Activated CD4-positive, alpha-beta T cell treated with anti-CD3 and anti-CD28 coated beads, Interleukin-10, Interleukin-2, amounts not matched to agents 100 ng/mL and 50 ng/mL, durations not matched to agents 16 hours and 8 hours (primary cell): ENCODE results near the gene AMHR2.

Source experiments
- DNase-seq: peaks from one replicate; pipeline ENCODE4 v3.0.0-alpha.2; 2020

Gene AMHR2

DNA sequence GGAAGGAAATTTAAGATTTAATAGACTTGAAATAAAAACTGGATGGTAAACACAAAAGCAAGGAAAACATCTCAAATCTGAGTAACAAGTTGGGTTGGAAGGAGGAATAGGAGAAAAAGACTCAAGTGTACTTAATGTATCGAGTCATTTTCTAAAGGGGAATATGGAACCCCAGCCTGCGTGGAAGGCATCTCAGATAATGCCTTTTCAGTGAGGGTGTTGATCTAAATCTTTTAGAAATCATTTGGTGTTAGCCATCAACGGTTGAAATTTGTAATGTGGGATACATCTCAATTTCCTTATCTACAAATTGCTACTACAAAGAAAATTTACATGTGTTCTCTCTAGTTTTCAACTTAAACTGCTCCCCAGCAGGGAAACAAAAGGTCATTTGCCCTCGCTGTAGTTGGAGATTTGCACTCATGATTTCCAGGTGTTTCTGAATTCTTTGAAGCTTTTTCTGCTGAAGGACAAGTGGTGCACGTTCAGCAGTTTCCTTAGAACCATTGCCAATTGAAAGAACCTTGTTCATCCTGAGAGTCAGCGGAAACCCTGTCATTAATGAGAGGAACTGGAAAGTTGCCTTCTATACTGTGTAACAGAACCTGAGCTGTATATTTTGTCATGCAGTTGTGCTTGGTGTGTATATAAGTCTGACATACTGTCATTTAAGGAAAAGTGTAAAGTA is 30.4 kb downstream of the AMHR2 start:
- DNase-seq: no peak

- no peak for DNase-seq
Measured at GRCh38 chr12:53454707-53455106, 31.1 kb downstream of the AMHR2 start.

DNA sequence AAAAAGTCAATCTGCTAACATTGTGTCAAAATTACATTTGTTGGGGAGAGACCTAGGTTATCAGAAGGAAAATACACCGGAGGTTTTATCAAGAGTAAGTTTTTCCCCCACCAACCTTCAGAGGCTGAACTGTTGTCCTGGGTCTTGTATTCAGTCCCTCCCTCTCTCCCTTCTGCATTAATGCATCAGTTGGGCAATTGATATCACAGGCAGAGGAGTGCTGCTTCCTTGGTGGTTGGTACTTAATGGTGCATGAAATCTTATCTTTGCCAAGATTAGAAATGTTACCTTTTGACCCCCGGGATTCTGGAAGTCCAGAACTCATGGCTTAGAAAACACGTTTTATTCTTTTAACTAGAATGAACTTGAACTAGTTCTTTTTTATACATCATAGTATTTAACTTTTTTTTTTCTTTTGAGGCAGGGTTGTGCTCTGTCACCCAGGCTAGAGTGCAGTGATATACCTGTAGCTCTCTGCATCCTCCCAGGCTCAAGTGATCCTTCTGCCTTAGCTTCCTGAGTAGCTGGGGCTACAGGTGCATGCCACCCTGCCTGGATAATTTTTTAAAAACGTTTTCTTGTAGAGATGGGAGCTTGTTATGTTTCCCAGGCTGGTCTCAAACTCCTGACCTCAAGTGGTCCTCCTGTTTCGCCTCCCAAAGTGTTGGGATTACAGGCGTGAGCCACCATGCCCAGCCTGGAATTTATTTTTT is 33.2 kb downstream of the AMHR2 start:
- DNase-seq: no peak

DNA sequence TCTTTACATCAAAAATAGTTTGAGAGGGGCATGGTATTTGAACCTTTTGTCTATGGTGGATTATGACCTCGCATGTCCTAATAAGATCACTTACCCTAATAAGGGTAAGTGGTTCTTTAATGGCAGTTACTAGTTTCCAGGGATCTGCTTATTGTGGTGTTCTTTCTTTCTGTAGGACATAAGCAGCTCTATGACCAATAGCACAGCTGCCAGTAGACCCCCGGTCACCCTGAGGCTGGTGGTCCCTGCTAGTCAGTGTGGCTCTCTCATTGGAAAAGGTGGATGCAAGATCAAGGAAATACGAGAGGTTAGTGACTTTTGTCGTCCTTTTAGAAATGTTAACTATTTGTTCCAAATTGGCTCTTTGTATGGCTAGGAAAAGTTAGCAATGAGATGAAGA is 35.4 kb downstream of the AMHR2 start:
- DNase-seq: no peak

DNA sequence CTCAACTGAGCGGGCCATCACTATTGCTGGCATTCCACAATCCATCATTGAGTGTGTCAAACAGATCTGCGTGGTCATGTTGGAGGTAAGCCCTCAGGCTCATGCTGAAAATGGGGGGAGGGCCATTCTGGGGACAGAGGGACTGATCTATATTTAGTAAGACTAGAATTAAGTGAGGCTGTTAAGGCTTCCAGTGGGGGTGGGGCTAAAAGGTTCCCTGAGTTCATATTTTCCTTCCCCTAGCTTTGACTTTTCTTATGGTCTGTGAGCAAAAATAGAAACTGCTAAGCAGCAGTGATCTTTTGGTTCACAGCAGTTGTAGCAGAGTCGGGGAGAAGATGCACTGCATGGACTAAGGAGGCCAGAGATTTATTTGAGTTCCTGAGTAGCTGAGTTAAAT is 37.4 kb downstream of the AMHR2 start:
- DNase-seq: no peak

DNA sequence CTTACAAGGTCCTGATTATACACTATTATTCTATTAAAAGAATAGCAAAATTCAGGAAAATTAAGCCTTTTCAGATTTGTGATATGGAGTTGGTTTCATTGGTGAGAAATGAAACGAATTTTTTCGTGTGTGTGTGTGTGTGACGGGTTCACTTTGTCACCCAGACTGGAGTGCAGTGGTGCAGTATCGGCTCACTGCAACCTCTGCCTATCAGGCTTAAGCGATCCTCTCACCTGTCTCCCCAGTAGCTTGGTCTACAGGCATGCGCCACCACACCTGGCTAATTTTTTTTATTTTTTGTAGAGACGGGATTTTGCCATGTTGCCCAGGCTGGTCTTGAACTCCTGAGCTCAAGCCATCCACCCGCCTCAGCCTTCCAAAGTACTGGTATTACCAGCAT is 37.9 kb downstream of the AMHR2 start:
- DNase-seq: no peak

- no peak for DNase-seq
Measured at GRCh38 chr12:53462935-53463334, 39.3 kb downstream of the AMHR2 start.

- DNase-seq: no peak
Measured at GRCh38 chr12:53463802-53464560, 40.3 kb downstream of the AMHR2 start.

- DNase-seq: no peak
Measured at GRCh38 chr12:53464685-53465418, 41.2 kb downstream of the AMHR2 start.

DNA sequence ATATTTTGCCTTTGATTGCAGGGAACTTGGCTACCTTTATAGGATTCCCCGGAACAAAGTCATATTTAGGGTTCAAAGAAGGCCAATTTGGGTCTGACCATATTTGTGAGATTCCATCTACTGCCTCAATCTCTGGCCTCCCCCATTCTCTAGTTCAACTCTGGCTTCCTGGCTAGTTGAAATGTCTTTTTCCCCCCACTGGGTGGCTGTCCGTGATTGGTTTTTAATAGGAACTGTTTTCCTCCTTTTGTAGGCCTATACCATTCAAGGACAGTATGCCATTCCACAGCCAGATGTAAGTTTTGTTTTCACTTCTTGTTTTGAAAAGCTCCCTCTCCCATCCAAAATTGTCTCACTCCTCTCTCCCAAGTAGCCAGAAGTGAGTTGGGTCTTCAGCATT is 42.0 kb downstream of the AMHR2 start:
- DNase-seq: no peak

GRCh38 chr12:53466640-53467039 is 43.0 kb downstream of the AMHR2 start:
- no peak for DNase-seq

DNA sequence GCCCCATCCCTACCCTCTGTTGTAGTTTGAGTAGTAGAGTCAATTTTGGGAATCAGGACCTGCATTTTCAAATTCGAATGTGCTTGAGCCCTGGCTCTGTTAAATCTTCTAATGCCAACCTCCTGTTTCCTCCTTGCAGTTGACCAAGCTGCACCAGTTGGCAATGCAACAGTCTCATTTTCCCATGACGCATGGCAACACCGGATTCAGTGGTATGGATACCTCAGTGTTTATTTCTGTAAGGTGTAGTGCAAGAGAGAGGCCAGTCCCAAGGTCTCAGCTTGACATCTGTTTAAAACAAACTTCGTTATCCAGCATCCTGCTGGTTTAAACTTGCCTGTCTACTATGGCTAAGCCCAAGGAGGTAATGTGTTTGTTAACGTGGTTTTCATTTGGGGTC is 43.4 kb downstream of the AMHR2 start:
- no peak for DNase-seq

DNA sequence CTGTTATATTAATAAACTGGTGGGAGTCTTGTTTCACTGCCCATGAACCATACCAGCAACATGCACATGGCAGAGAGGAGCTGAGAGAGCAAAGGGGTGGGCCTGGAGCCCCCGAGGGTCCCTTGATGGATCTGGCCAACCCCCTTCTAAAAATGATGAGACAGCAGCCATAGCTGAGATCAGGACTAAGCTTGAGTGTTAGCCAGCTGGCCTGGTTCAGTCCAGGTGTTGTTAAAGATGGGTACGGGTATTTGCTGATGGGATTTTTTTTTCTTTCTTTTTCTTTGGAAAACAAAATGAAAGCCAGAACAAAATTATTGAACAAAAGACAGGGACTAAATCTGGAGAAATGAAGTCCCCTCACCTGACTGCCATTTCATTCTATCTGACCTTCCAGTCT is 44.2 kb downstream of the AMHR2 start:
- no peak for DNase-seq

DNA sequence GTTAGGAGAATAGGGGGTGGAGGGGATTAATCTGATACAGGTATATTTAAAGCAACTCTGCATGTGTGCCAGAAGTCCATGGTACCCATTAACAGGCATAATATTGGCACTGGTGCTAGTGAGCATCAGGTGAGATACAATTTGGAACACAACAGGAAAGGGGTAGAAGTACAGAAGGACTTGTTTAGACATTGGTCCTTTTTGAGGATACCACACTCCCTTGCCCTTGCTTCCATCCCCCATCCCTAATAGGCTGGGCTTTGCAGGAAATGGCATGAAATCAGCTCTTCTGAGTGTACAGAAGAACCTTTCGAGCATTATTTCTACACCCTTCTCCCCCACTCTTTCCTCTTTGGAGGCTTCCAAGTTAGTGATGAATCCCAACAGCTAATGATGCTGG is 44.6 kb downstream of the AMHR2 start:
- no peak for DNase-seq

DNA sequence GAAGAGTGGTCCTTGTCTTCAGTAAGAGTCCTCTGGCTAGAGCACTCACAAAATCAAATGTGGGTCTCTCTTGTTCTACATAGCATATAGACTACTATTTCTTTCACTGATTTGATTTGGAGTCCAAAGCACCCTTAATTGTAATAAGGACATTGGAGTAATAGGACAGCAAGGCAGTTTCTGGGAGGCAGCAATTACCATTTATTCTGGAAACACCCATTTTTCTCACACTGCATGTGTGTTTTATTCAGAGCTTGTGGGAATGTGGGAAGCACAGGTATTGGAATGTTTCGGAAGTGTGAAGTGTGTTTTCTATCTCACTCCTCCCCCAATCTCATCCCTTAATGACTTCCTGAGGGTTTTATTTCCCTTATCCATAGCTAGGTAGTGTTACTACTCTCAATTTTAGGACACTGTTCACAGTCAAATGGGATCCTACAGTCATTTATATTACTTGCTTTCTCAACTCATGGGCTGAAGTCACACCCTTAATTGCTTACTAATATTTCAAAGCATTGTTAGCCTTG is 48.5 kb downstream of the AMHR2 start:
- no peak for DNase-seq

- DNase-seq: no peak
Measured at GRCh38 chr12:53474077-53474476, 50.4 kb downstream of the AMHR2 start.

DNA sequence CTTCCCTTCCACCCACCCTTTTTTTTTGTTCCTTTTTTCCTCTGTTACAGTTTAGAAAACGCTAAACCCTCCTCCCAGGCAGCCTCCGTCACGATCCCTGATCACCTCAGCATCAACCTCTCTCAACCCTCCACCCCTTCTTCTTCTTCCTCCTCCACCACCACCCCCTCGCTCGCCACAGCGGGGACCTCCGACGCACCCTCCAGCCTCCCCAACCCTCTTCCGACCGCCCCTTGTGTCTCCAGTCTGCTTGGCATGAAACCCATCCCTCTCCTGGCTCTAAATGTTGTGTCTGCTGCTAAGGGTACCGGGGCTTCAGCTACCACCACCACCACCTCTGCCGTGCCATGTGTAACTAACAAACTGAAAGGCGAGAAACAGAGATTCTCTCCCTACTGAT is 51.2 kb downstream of the AMHR2 start:
- no peak for DNase-seq

DNA sequence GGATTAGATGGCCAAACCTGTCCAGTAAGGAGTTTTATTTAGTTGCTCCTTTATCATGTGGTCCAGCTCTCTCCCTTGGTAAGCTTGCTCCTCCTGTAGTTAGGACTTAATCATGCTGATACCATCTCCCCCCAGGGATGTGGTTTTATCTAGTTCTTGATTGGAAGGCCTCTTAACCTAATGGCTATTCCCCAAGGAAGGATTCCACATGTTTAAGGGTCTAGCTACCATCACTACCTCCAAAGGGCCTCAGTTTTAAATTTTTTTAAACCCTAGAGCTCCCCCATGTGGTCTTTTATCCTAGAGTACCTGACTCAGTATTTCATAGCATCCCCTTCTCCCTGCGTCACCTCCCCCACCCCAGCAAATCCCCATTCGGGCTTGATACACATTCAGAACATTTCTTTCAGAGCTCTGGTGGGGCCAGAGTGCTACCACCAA is 53.1 kb downstream of the AMHR2 start:
- DNase-seq: no peak

- DNase-seq: no peak
Measured at GRCh38 chr12:53478865-53479264, 55.2 kb downstream of the AMHR2 start.

- DNase-seq: no peak
Measured at GRCh38 chr12:53479331-53479730, 55.7 kb downstream of the AMHR2 start.

DNA sequence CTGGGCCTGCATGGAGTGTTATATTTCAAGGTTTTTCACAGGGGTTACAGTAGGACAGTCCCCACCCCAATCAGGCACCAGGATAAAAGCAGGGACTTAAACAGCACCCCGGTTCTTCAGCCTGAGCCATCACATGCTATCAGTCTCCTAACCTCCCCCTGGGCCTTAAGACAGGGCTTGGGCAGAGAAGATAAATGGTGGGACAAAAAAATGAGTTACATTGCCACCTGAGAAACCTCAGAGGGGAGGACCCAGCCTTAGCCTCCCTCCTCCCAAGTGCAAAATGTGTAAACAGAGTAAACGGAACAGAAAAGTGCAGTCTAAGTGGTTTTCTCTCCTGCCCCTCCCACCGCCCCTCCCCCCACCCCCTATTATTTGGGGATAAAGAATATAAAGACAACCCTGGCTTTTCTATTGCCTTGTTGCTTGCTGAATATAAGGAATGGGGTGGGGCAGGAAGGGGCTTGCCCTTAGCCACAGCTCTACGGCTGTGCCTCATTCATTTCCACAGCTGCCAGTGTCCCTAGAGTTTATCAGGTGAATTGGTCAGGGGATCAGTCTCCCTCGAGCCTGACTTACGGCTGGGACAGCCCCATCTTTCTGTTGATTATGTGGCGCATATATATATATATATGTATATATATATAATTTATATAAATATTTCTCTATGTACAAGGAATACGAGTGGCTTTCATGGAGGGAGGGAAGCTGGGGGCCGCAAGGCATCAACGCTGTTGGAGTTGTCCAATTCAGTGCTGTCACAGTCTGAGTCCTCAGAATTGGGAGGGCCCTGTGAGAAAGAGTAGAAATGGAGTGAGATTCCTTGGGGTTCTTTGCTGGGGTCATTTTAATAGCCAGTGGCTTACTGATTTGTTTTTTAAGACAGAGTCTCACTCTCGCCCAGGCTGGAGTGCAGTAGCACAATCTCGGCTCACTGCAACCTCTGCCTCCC is 57.1 kb downstream of the AMHR2 start:
- no peak for DNase-seq
